Omental fat pad (tissue), 4 donors: ENCODE results near the gene PPP1R12B. TPM values are rescaled to one million over a fixed set of nuclear protein-coding genes. Genes with fewer than 3 reads are reported as not detected.
"Not testable (repeated sequence)": the region's sequence is repeated elsewhere in the genome, so short reads cannot be mapped to it uniquely, and the experiment has no call there.

ENCODE experiments used
- ATAC-seq: fragments of 150-250 bp; one replicate; pipeline ENCODE4 v1.9.1; 2016; ENCODE audit warnings: mild to moderate bottlenecking, moderate library complexity; ENCODE audit not compliant: low FRiP score
- DNase-seq: peaks from one replicate; pipeline ENCODE4 v3.0.0-alpha.2; 2019; ENCODE audit warnings: low spot score
- total RNA-seq, 4 donors: library from RNA; depleted of rRNA; stranded (reverse); fragments of >200 nt; gene quantifications; one replicate each; pipeline ENCODE4 v1.1.0, GENCODE V29; 2016
- TF ChIP-seq, protein P1 (sequence below), 3 donors: fragments of 450-650 bp; IDR thresholded peaks; one replicate each; pipeline ENCODE4 v1.5.1; 2016 to 2017; ENCODE audit warnings: antibody characterized with exemption in 3 of 3, mild to moderate bottlenecking in 3 of 3, moderate library complexity in 2 of 3

The PPP1R12B gene
- total RNA-seq, 4 donors from 2014 or later = 44.5 to 92.1 (median 53.7) TPM

DNA sequence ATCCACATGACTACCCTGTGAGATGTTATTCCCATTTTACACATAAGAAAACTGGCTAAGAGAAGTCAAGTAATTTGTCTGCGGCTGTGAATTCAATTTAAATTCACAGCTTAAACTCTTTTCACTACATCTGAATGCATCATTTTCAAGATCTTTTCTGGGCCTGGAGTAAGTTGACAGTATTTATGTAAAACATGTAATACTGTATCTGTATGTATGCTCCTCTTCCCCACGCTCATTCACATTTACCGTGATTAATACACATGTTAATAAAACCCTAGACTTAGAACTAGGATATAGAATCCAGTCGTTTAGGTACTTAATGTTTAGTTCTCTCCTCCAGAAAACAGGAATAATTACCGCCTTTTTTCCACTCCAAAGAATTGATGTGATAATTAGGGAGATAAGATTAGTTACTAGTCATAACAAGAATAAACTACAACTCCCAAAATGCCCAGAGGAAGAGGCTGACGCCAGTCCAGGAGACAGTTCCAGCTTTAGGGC is 442 bp upstream of the PPP1R12B start:
- DNase-seq (no peak), ATAC-seq (no peak)
- TF ChIP-seq, protein P1, sequence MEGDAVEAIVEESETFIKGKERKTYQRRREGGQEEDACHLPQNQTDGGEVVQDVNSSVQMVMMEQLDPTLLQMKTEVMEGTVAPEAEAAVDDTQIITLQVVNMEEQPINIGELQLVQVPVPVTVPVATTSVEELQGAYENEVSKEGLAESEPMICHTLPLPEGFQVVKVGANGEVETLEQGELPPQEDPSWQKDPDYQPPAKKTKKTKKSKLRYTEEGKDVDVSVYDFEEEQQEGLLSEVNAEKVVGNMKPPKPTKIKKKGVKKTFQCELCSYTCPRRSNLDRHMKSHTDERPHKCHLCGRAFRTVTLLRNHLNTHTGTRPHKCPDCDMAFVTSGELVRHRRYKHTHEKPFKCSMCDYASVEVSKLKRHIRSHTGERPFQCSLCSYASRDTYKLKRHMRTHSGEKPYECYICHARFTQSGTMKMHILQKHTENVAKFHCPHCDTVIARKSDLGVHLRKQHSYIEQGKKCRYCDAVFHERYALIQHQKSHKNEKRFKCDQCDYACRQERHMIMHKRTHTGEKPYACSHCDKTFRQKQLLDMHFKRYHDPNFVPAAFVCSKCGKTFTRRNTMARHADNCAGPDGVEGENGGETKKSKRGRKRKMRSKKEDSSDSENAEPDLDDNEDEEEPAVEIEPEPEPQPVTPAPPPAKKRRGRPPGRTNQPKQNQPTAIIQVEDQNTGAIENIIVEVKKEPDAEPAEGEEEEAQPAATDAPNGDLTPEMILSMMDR (IDR thresholded peaks at IDR 0.05) = no peak

DNA sequence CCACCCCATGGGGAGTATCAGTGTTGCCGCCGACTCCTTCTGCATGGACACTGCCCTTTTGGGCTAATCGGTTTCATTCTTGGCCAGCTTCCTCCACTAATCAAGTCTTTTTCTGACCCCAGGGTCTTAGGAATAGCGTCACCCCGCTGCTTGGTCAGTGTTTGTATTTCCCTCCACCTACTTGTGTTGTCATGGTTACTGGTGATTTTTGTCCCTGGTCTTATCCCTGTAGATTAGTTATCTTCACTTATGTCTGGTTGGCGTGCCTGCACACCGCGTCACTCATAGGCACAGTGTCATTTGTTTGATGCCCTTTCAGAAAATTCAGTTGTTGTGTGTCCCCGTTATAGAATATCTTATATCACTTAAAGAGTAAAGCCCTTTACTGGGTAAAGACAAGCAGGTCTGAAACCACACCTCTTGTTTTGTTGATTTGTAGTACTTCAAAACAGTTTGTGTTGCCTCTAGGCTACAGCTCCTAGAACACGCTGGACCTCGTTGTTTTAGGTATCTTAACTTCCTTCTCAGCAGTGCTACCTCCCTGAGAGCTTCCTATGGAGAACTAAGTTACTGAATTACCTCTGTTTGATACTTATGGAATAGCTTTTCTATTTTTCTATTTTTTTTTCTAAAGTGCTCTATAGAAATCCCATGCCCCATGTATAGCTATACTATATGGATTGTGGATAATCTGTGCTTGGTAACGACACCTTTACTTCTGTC is 868 bp downstream of the PPP1R12B start:
- ATAC-seq (no peak), DNase-seq (no peak)
- TF ChIP-seq, protein P1 (IDR thresholded peaks at IDR 0.05) = no peak

DNA sequence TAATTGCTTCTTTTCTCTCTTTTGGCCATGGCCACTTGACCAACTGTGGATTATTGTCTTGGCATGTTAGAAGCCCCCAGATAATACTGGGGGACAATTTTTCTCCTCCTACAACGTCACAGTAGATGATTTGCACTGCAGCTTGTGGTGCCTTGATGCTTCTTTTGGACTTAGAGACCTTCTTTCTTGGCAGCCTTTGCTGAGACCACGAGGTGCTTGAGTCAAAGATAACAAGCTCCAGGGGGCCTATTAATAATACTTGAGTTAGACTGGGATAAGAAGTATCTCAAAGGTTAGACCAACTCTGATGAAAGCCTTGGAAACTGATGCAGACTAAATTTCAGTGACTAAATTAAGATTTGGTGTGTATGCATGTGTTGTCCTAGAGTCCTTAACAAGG is 3.2 kb downstream of the PPP1R12B start:
- no peak for DNase-seq

DNA sequence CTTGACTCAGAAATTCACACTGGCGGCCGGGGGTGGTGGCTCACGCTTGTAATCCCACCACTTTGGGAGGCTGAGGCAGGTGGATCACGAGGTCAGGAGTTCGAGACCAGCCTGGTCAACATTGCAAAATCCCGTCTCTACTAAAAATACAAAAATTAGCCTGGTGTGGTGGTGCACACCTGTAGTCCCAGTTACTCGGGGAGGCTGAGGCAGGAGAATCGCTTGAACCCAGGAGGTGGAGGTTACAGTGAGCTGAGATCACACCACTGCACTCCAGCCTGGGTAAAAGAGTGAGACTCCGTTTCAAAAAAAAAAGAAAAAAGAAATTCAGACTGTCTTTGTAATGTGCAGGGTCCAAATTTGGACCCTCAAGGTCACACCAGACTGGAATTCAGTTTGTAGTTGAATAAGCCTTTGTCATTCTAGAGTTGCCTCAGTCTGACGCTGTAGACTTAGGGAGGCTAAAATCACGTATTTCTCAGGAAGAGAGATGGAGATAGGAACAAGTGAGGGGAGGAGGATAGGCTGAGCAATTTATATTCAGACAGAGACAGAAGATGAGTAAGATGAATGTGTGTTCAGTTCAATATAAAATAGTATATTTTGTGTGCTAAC is 4.2 kb downstream of the PPP1R12B start:
- ATAC-seq, DNase-seq: not testable (repeated sequence)

More for the DNA sequence above, 3.2 kb downstream of the PPP1R12B start:
- no peak for ATAC-seq
- TF ChIP-seq, protein P1 (IDR thresholded peaks at IDR 0.05) = no peak

DNA sequence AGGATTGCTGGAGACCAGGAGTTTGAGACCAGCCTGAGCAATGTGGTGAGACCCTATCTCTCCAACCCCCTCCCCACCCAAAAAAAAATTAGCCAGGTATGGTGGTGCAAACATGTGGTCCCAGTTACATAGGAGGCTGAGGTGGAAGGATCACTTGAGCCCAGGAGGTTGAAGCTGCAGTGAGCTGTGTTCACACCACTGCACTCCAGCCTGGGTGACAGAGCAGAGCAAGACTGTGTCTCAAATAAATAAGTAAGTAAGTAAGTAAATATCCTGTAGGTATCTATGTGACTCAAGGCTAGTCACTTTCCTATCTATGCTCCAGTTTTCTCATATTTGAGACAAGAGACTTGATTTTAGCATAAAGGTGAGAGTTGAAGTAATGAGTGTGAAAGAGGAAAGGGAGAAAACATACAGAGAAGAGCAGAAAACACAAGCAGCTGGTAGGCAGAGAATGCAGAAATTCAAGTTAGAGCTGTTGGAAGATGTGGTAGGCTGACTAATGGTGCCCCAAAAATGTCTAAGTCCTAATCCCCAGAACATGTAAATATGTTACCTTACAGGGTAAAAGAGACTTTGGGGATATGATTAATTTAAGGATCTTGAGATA is 7.5 kb downstream of the PPP1R12B start:
- TF ChIP-seq, protein P1 (IDR thresholded peaks at IDR 0.05) = no peak
- no peak for DNase-seq

DNA sequence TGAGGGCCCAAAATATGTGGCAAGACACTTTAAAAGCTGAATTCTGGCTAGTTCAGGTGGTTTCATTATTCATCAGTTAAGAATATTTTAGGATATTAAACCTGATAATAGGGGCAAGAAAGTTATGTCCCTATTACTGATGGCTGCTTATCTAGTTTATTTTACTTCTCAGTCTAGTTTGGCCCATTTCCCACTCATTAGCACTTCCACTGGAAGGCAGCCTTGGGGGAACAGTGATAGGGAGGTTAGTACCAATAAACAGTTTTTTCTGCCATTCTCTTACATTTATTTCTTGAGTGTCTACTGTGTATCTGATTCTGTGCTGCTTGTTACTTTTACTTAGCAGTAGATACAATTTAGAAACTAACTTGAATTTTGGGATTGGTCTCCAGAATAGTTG is 9.0 kb downstream of the PPP1R12B start:
- DNase-seq = no peak
- no peak for ATAC-seq
- TF ChIP-seq, protein P1 (IDR thresholded peaks at IDR 0.05) = no peak

More for the DNA sequence above, 7.5 kb downstream of the PPP1R12B start:
- ATAC-seq = no peak

DNA sequence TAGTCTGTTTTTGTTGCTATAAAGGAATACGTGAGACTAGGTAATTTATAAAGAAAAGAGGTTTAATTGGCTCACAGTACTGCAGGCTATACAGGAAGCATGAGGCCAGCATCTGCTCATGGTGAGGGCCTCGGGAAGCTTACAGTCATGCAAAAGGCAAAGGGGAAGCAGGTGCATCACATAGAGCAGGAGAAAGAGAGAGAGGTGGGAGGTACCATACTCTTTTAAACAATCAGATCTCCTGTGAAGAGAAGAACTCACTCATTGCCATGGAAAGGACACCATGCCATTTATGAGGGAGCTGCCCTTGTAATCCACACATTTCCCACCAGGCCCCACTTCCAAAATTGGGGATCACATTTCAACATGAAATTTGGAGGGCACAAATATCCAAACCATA is 12.7 kb downstream of the PPP1R12B start:
- no peak for DNase-seq
- TF ChIP-seq, protein P1 (IDR thresholded peaks at IDR 0.05) = no peak
- ATAC-seq = no peak
